NCI-H2196 treated with DMSO at 0.1 percent for 48 hours (cell line): ENCODE results near the gene EPRS1.
"Not testable (repeated sequence)": the region's sequence is repeated elsewhere in the genome, so short reads cannot be mapped to it uniquely, and the experiment has no call there.

Source experiments
- DNase-seq: peaks from one replicate; lab custom pipeline; 2025; ENCODE audit not compliant: unreplicated experiment; lab: John Stamatoyannopoulos, UW

Gene EPRS1

GRCh38 chr1:220046052-220046930 lies at the start of gene EPRS1:
Gene EPRS1, minus strand, starts transcription at chr1:220046505. Its CDS starts 117 bp downstream, at chr1:220046388.
- DNase-seq: peak; percentile 95

- DNase-seq: peak; percentile 61
Measured at GRCh38 chr1:220094016-220094911, 48.0 kb upstream of the EPRS1 start, which contains the start of gene IARS2. Gene IARS2, plus strand, starts transcription at chr1:220094132. Its CDS starts 85 bp downstream, at chr1:220094217.

GRCh38 chr1:220093361-220094015 lies 47.2 kb upstream of the EPRS1 start:
- DNase-seq: no peak

GRCh38 chr1:220092694-220093093 lies 46.4 kb upstream of the EPRS1 start:
- DNase-seq: no peak

GRCh38 chr1:220089650-220090556 lies 43.6 kb upstream of the EPRS1 start, which contains the start of gene BPNT1:
Gene BPNT1, minus strand, starts transcription at chr1:220089788. Its CDS starts 9,942 bp downstream, at chr1:220079846.
- DNase-seq: peak; percentile 81

GRCh38 chr1:220086261-220086686 lies 40.0 kb upstream of the EPRS1 start:
- DNase-seq: not testable (repeated sequence)

GRCh38 chr1:220084460-220084859 lies 38.2 kb upstream of the EPRS1 start:
- DNase-seq: no peak

- DNase-seq: no peak
Measured at GRCh38 chr1:220077887-220078286, 31.6 kb upstream of the EPRS1 start.

GRCh38 chr1:220076861-220077762 lies 30.8 kb upstream of the EPRS1 start:
- DNase-seq: no peak

GRCh38 chr1:220067269-220068204 lies 21.2 kb upstream of the EPRS1 start:
- no peak for DNase-seq

GRCh38 chr1:220062629-220063028 lies 16.3 kb upstream of the EPRS1 start:
- DNase-seq: no peak

GRCh38 chr1:220060876-220061275 lies 14.6 kb upstream of the EPRS1 start:
- DNase-seq: no peak

- DNase-seq: no peak
Measured at GRCh38 chr1:220056374-220056773, 10.1 kb upstream of the EPRS1 start.

- no peak for DNase-seq
Measured at GRCh38 chr1:220045356-220046051, 801 bp downstream of the EPRS1 start.

- no peak for DNase-seq
Measured at GRCh38 chr1:220044678-220045355, 1.5 kb downstream of the EPRS1 start.

- no peak for DNase-seq
Measured at GRCh38 chr1:220043646-220044045, 2.7 kb downstream of the EPRS1 start.
